GM13976 (cell line): ENCODE measurements around the gene C21orf58.

Experiments
- DNase-seq: peaks from one replicate; pipeline ENCODE4 v3.0.0; 2012; ENCODE audit warnings: low spot score
- CTCF ChIP-seq: IDR thresholded peaks from 2 replicates; pipeline ENCODE4 v1.5.1; 2012; ENCODE audit warnings: borderline replicate concordance, mild to moderate bottlenecking; ENCODE audit not compliant: insufficient read depth; ENCODE audit errors: extremely low read depth, missing control alignments, control extremely low read depth
- in situ Hi-C: fragments of 300-500 bp; cut with MboI; formaldehyde crosslinking; loops from one replicate; pipeline ENCODE4 v1.12.0; 2022; ENCODE audit warnings: low sequenced_read_pairs, mixed read lengths, inconsistent platforms; ENCODE audit not compliant: unreplicated experiment

C21orf58 gene

GRCh38 chr21:46349134-46349760, 25.6 kb upstream of the C21orf58 start:
- no peak for DNase-seq
- no peak for TF ChIP-seq CTCF
- in situ Hi-C loops = no loop called here

GRCh38 chr21:46347791-46348381, 24.2 kb upstream of the C21orf58 start:
- TF ChIP-seq CTCF = no peak
- in situ Hi-C loops = no loop called here
- DNase-seq = no peak

GRCh38 chr21:46347203-46347550, 23.5 kb upstream of the C21orf58 start:
- no peak for TF ChIP-seq CTCF
- in situ Hi-C loops = no loop called here
- DNase-seq = no peak

GRCh38 chr21:46346296-46347202, 22.9 kb upstream of the C21orf58 start:
- no peak for DNase-seq
- no peak for TF ChIP-seq CTCF
- in situ Hi-C loops = no loop called here

- DNase-seq = no peak
- in situ Hi-C loops = no loop called here
- TF ChIP-seq CTCF = no peak
These were observed 22.2 kb upstream of the C21orf58 start for GRCh38 chr21:46345861-46346260.

GRCh38 chr21:46344219-46344915, 20.7 kb upstream of the C21orf58 start:
- DNase-seq = no peak
- no peak for TF ChIP-seq CTCF
- in situ Hi-C loops = no loop called here
